EH (cell line): Measurements from ENCODE around the gene KSR2.
A peak's percentile ranks its signal among the peaks of the same experiment; 100 is the strongest.

Experiments used
- DNase-seq: peaks from one replicate; pipeline ENCODE4 v3.0.0-alpha.2; 2015; ENCODE audit warnings: low read depth

KSR2 gene

DNA sequence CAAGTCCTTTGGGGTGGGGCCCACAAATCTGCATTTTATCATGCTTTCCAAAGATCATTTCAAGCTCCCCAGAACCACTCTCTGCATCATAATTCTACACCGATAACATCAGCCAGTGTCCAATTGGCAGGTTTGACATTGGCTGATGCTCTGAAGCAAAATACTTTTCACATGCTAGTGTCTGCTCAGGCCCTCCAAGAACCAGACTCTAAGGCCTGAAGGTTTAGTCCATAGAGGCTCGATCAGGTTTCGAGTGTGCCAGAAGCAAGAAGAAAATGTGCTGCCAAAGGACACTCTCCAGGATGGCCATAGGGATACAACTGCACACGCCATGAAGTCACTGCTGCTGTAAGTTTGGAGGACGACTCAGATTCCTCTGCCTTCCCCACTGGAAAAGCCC, 280.3 kb downstream of the KSR2 start:
- DNase-seq = peak; percentile 23

- DNase-seq = peak; percentile 96
Measured at GRCh38 chr12:117686911-117687377, 281.8 kb downstream of the KSR2 start.

DNA sequence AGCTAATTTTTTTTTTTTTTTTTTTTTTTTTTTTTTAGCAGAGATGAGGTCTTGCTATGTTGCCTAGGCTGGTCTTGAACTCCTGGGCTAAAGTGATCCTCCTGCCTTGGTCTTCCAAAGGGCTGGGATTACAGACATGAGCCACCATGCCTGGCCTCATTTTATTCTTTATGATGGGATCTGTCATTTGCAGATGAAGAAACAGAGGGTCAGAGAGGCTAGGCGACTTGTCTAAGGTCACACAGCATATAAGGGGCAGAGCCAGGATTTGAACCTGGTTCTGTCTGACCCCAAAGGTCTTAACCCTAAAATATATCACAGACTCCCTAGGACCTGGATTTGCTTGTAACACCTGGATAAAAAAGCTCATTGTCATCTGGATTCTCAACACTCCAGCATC, 282.6 kb downstream of the KSR2 start:
- DNase-seq = no peak

DNA sequence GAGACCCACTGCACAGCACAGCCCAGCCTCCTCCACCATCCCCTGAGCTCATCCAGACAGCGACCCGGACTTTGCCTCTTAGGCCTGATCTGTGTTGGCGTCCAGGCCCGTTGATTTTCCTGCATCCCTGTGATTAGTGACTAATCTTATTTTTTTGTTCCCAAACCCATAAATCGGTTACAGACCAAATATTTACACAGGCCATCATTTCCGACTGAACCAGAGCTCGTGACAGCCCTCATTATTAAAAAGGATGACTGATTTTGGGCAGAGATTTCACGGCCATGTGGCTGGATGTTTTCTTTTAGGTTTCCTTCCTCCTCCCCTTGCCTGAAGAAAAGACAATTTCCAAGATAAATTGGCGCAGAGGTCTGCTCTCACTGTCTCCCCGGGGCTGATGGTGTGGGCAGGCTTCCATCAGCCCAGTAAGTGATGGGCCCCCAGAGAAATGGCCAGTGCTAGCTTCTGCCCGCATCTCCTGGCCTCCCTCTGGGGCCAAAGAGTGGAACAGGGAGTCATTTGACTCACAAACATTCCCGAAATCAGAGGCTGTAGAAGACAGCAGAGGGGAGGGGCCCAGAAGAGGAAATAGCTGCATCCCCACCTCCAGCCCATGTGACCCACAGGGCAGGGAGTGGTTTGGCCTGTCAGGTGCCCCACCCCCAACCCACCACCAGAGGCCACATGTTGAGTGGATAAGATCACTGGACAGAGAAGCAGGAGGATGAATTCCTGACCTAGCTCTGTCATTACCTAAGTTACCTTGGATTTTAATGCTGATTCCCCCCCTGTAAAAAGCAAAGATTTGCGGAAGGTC, 283.5 kb downstream of the KSR2 start:
- peak; percentile 95 for DNase-seq

GRCh38 chr12:117684471-117684870, 284.3 kb downstream of the KSR2 start:
- DNase-seq = no peak

- DNase-seq = peak; percentile 77
Measured at GRCh38 chr12:117680312-117680711, 288.5 kb downstream of the KSR2 start.

- peak; percentile 71 for DNase-seq
Measured at GRCh38 chr12:117679776-117680175, 289.0 kb downstream of the KSR2 start.

GRCh38 chr12:117674763-117675162, 294.0 kb downstream of the KSR2 start:
- DNase-seq = no peak

DNA sequence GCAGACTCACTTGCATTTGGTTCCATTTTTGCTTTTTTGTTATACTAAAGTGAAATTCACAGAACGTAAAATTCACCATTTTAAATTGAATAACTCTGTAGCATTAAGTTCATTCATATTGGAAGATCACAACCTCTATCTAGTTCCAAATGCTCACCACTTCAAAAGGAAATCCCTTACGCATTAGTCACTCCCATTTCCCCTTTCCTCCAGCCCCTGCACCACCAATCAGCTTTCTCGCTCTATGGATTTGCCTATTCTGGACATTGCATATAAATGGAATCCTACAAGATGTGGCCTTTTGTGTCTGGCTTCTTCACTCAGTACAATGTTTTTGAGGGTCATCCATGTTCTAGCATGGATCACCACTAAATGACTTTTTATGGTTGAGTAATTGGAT, 294.5 kb downstream of the KSR2 start:
- peak; percentile 64 for DNase-seq

GRCh38 chr12:117671734-117672133, 297.1 kb downstream of the KSR2 start:
- DNase-seq = peak; percentile 36

GRCh38 chr12:117664169-117664568, 304.6 kb downstream of the KSR2 start:
- DNase-seq = no peak

- DNase-seq = peak; percentile 39
Measured at GRCh38 chr12:117662620-117663395, 306.0 kb downstream of the KSR2 start.

DNA sequence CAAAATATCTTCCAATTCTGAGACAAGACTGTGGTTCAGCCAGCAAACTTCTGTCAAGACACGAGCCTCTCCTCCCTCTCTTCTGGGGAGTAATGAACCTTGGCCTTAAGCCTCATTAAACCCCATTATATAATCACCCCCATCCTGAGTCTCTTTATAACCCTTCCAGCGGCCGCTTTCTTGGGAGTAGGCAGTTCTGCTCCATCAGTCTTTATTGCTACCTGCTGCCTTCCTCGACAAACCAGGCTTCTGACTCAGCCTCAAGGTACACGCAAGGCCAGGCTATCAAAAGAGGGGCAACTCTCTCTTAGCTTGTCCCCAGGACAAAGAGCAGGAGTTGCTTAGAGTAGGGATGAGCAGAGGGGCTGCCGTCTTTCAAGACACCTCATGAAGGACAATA, 306.6 kb downstream of the KSR2 start:
- no peak for DNase-seq

GRCh38 chr12:117661471-117661870, 307.3 kb downstream of the KSR2 start:
- DNase-seq = no peak

- no peak for DNase-seq
Measured at GRCh38 chr12:117660896-117661295, 307.9 kb downstream of the KSR2 start.

DNA sequence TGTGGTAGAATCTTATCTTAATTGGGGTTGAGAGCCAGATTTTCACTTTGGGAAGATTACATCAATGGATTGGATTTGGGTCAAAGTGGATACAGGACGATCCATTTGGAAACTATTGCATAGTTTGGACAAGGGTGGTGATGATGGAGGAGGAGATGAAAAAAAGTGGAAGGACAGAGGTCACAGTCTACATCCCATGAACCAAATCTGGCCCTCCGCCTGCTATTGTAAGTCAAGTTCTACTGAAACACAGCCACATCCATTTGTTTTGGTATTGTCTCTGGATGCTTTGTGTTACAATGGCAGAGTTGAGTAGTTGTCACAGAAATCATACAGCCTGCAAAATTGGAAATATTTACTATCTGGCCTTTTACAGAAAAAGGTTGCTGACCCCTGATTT, 310.6 kb downstream of the KSR2 start:
- DNase-seq = no peak

DNA sequence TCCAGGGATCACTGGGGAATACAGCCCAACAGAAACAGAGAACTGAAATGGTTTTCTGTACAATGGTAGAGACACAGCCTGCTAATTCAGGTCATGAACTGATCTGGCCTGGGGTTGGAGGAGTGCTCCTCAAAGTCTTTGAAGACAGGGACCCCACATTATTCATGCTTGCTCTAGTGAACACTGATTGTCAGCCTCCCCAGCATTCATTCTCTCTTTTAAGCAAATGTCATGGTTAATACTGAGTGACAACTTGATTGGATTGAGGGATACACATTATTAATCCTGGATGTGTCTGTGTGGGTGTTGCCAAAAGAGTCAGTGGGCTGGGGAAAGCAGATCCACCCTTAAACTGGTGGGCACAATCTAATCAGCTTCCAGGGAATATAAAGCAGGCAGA, 319.0 kb downstream of the KSR2 start:
- DNase-seq = no peak

DNA sequence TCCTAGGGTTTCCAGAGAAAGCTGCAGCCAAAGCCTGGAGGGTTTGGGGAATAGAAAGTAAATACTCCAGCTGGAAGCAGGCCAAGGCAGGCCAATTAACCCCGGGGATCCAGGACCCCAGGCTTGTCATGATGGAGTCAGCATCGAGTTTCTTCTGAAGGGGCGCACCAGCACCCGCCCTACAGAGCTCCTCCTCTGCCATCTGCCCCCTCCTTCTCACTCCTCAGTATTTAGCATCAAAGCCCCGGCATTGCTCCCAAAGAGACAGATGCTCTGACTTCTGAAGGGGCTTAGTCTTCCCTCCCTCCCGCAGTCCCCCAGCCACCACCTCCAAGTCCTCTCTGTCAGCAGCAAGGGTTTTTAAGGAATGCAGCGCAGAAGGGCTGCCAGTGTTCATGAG, 322.3 kb downstream of the KSR2 start:
- no peak for DNase-seq

- DNase-seq = no peak
Measured at GRCh38 chr12:117645473-117645872, 323.3 kb downstream of the KSR2 start.

GRCh38 chr12:117643971-117644370, 324.8 kb downstream of the KSR2 start:
- no peak for DNase-seq

- no peak for DNase-seq
Measured at GRCh38 chr12:117641885-117642284, 326.9 kb downstream of the KSR2 start.

DNA sequence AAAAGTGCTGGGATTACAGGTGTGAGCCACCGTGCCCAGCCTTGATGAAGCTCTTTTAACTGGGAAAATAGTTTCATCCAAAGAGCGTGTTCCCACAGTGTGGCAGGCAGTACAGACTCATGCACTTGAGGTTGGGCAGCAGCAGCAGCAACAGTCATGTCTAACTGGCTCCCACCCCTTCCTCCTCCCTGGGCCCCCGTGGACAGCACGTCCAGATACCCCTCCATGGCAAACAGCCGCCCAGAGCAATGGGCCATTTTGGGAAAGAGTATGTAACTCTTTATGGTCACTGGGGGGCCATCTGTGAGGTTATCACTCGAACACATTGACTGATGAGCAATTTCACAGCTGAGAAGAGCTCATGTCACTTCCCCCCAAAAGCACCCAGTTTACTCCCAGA, 328.3 kb downstream of the KSR2 start:
- no peak for DNase-seq

DNA sequence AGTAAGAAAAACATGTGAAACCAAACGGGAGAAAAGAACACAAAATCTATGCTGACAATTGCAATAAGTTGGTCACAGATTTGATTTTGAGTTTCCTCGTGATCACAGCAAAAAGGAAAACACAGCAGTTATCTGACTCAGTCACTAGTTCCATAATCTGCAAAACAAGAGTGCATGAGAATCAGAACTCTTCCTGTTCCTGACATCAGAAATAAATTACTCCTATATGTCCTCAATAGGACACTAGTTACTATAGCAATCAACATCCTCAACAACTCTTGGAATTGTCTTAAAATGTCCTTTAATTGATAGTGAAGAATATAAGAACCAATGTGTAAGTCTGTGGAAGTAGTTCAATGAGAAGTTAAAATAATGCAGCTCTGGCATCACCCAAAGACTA, 339.3 kb downstream of the KSR2 start:
- no peak for DNase-seq
